Muscle of back (tissue), 11 donors: ENCODE results near the gene FOLR2. TPM values are rescaled to one million over a fixed set of nuclear protein-coding genes. Genes with fewer than 3 reads are reported as not detected.

Experiments used
- DNase-seq, 3 donors: peaks; one replicate each; pipeline versions ENCODE4 v3.0.0 to v3.0.0-alpha.2; 2013
- polyA plus RNA-seq, 10 donors: library from polyadenylated mRNA; unstranded; fragments of 120-200 nt; gene quantifications; one replicate each; pipeline ENCODE4 v1.2.1, GENCODE V29; 2013; ENCODE audit not compliant: insufficient read length in 10 of 10

Gene FOLR2
- polyA plus RNA-seq, 10 donors = 18.5 to 34.7 (median 22.5) TPM

DNA sequence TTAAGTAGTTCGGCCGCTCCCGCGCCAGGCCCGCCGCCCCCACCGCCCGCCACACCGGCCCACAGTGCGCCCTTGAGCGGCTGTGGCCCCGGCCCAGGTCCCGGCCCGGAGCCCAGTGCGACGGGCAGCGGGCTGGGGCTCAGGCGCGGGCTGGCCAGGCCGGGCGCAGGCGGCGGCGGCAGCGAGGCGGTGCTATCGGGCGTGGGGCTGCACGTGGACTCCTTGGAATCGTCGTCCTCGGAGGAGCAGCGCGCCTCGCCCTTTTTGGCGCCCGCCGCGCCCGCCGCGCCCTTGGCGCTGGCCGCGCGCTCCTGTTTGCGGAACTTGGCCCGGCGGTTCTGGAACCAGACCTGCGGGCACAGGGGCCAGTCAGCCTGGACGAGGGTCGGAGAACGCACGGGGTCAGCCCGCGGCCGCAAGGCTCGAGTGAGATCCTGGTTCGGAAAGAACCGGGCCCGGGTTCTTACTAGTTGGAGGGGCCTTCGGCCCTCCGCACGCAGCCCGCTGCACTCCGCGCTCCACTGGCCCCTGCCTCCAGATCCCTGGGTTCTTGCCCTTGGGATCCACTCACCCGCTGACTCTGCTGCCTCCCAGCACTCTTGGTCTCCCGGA, 23.4 kb downstream of the FOLR2 start:
- DNase-seq = peak in 2 of 3 donors; percentile 55 to 73

- DNase-seq = peak in 1 of 3 donors; percentile 62
Observed at GRCh38 chr11:72240461-72241290, 24.1 kb downstream of the FOLR2 start.

DNA sequence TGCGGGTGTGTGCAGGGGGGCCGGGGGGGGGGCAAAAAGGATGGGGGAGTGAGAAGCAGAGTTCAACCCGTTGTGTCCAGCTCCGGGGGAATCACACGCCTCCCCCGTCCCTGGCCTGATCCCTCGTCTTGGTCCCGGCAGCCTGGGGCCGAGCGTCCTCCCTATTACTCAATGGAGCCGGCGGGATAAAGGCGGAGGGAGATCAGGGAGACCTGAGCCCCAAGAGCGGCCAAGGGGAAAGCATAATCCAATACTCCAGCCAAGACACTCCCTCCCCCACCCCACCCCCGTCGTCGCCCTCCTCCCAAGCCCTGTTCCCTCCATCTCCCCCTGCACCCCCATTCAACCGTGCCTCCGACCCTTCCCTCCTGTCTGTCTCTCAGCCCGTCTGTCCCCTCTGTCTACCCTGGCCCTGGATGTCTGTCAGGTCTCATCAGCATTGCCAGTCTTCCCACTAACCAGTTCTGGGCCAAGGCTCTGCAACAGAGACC, 24.7 kb downstream of the FOLR2 start:
- no peak for DNase-seq

GRCh38 chr11:72242141-72242540, 25.5 kb downstream of the FOLR2 start:
- no peak for DNase-seq

GRCh38 chr11:72243173-72244059, 26.8 kb downstream of the FOLR2 start:
- DNase-seq = no peak

GRCh38 chr11:72244060-72244360, 27.4 kb downstream of the FOLR2 start, which contains the start of gene PHOX2A:
PHOX2A (minus strand) TSS chr11:72244176; CDS start chr11:72244004, 172 bp downstream.
- DNase-seq = no peak

GRCh38 chr11:72244361-72245262, 28.0 kb downstream of the FOLR2 start:
- DNase-seq = peak in 1 of 3 donors; percentile 35

- no peak for DNase-seq
Observed at GRCh38 chr11:72245263-72245816, 28.7 kb downstream of the FOLR2 start.

DNA sequence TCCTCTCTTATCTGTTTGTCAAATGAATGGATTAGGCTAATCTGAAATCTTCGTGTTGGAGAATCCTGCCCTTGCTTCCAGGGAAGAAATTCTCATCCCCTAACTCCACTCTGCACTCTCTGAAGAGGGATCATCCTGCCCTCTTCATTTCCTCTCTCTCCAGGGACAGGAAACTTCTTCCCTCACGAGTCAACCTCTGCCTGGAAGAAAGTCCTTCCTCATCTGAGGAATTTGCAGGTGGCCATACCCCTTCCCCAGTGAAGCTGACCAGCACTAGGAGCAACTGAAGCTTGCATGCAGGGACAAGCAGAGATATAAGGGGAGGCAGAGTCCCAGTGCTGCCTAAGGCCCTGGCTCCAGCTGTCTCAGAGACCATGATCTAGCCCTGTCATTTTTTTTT, 31.0 kb downstream of the FOLR2 start:
- no peak for DNase-seq

GRCh38 chr11:72249961-72250360, 33.4 kb downstream of the FOLR2 start:
- DNase-seq = no peak

- no peak for DNase-seq
Observed at GRCh38 chr11:72250661-72251464, 34.3 kb downstream of the FOLR2 start.

- no peak for DNase-seq
Observed at GRCh38 chr11:72251614-72252013, 35.0 kb downstream of the FOLR2 start.

- no peak for DNase-seq
Observed at GRCh38 chr11:72253392-72253791, 36.8 kb downstream of the FOLR2 start.

DNA sequence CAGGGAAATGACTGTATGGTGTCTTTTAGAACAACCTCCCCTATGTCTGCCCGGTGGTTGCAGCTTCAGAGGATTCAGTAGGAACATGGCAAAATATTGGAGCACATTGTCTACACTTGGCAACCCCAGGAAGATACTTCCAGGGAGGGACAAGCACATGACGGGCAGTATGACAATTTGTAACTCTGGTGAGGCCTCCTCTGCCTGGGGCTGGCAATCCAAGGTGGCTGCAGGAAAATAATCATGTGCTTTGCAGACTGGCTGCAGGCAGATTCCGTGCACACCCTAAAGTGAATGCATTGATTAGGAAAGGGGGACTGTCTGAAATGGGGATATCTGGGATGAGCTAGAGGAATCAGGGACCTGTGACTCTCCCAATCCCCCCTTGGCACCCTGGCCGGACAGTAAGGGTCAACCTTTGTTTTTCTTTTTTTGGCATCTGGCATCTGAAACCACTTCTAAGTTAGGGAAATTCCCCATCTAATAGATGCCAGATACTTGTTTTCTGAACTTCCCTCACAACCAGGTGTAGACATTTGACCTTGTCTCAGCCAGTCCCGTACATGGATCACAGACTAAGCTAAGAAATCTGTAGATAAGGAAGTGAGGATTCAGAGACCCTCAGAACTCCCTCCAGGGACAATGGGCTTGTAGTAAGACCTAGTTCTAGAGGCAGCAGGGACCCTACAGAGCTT, 37.9 kb downstream of the FOLR2 start:
- no peak for DNase-seq

DNA sequence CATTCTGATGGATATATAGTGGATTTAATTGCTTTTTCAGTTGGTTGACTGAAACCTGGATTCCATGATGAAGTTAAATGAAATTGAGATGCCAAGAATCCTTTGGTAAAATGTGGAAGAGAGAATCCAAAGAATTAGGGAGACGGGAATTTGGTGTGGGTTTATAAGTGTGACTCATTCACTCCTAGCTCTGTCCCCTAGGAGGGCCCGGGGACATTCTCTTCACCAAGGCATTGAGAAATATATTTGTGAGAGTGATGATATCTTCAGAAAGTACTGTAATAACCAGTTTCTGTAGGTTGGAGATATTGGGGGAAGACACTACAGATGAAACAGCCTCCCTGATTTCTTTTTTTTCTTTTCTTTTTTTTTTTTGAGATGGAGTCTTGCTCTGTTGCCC, 41.0 kb downstream of the FOLR2 start:
- DNase-seq = no peak

DNA sequence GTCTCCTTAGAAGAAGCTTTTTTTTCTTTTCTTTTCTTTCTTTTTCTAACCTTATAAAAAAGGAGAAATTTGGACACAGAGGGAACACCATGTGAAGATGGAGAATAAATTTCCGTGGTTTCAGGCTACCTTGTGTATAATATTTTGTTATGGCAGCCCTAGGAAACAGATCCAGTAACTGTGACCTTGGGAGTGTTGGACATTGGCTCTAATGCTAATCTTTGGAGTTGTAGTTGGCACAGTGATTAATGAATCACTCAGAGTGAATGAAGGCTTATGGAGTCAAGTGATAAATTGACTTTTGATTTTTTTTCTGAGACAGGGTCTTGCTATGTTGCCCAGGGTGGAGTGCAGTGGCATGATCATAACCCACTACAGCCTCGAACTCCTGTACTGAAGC, 42.9 kb downstream of the FOLR2 start:
- DNase-seq = no peak

- DNase-seq = no peak
Observed at GRCh38 chr11:72260574-72260973, 44.0 kb downstream of the FOLR2 start.

DNA sequence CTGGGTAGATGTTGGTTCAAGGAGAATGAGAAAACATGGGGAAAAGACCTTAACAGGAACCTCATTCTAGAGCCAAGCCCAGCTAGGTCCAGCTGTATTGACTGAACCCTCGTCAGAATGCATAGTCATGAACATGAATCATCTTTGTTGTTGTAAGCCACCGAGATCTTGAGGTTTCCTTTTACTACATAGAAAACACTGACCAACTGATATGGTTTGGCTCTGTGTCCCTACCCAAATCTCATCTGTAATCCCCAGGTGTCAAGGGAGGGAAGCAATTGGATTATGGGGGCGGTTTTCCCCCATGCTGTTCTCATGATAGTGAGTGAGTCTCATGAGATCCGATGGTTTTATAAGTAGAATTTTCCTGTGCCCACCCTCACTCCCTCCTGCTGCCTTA, 46.8 kb downstream of the FOLR2 start:
- DNase-seq = no peak

DNA sequence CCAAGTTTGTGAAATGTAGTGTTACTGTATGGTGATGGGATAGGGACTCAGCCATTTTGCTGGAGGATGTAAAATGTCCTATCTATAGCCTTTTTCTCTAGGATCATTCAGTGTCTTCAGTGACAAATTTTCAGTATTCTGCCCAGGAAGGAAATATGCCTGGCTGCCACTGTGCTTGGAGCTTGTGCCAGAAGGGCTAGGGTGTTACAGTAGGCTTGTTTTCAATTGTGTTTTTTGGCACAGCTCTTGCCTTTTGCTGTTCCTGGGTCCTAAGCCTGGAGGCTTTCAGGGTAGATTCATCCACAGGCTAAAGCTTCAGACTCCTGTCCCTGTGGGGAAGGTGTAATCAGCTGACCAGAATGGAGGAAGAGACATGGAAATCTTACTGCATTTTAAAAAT, 49.4 kb downstream of the FOLR2 start:
- DNase-seq = no peak
